ENCODE results near the gene GLOD5. TPM values are rescaled to one million over a fixed set of nuclear protein-coding genes. Genes with fewer than 3 reads are reported as not detected.

Gene GLOD5
- total and polyA plus RNA-seq, 9 of the 15 experiments (the other 6 are each of a cell fraction or from before 2014, with no cell fraction given): 0.27 to 4.4 (median 2.2) TPM

GRCh38 chrX:48801280-48802088 is 39.9 kb downstream of the GLOD5 start, which contains the start of gene HDAC6 (continued):
- TF ChIP-seq ZBTB11 (CRISPR knock-in tag; IDR thresholded peaks at IDR 0.05) (no peak), TCF7 (IDR thresholded peaks at IDR 0.05; ENCODE audit: borderline replicate concordance) (no peak), THRB (CRISPR knock-in tag; conservative IDR thresholded peaks at IDR 0.05) (no peak), HDAC2 (IDR thresholded peaks at IDR 0.05) (peak; percentile 60; the same call in 1 of the 2 replicates), NFIX (CRISPR knock-in tag; IDR thresholded peaks at IDR 0.05; ENCODE audit: low read depth) (no peak), MTA2 (IDR thresholded peaks at IDR 0.05; ENCODE audit: low read depth) (no peak), NR4A1 (CRISPR knock-in tag; IDR thresholded peaks at IDR 0.05) (no peak), NR4A1 (tag; IDR thresholded peaks at IDR 0.05) (no peak), NCOA1 (IDR thresholded peaks at IDR 0.05; ENCODE audit: low read depth) (no peak), ZNF57 (CRISPR knock-in tag; IDR thresholded peaks at IDR 0.05) (no peak), ZNF408 (CRISPR knock-in tag; IDR thresholded peaks at IDR 0.05; ENCODE audit: low read depth) (no peak), ZNF143 (CRISPR knock-in tag; IDR thresholded peaks at IDR 0.05) (no peak), CREB1 (IDR thresholded peaks at IDR 0.05) (peak; percentile 98), CREB1 (CRISPR knock-in tag; IDR thresholded peaks at IDR 0.05) (peak; percentile 99), NFIC (IDR thresholded peaks at IDR 0.05) (no peak), ZNF224 (CRISPR knock-in tag; IDR thresholded peaks at IDR 0.05) (no peak), EP400 (IDR thresholded peaks at IDR 0.05) (no peak), POLR3G (IDR thresholded peaks at IDR 0.05; ENCODE audit: extremely low read depth, insufficient read length, insufficient replicate concordance) (no peak), MAFG (tag; conservative IDR thresholded peaks at IDR 0.05) (0 out of 2 replicates have a peak, but pooled peaks have one; percentile 25), ZNF444 (CRISPR knock-in tag; IDR thresholded peaks at IDR 0.05) (no peak), HOXB6 (CRISPR knock-in tag; IDR thresholded peaks at IDR 0.05; ENCODE audit: borderline replicate concordance) (no peak), FOXA3 (CRISPR knock-in tag; conservative IDR thresholded peaks at IDR 0.05 in 1 of 2, IDR thresholded peaks at IDR 0.05 in 1 of 2) (no peak), ZNF23 (CRISPR knock-in tag; IDR thresholded peaks at IDR 0.05) (no peak)
